Liver (tissue), 3 donors: ENCODE measurements around the gene RYR3.

Experiments used
- FOXA1 ChIP-seq: IDR thresholded peaks from 2 replicates; pipeline ENCODE4 v1.6.1; 2016; ENCODE audit warnings: antibody characterized with exemption
- GABPA ChIP-seq, 2 donors: IDR thresholded peaks in 1 of 2; conservative IDR thresholded peaks in 1 of 2; 2 replicates each; pipeline ENCODE4 v1.6.1; 2016; ENCODE audit warnings: antibody characterized with exemption in 2 of 2, mild to moderate bottlenecking in 1 of 2, moderate library complexity in 1 of 2
- SP1 ChIP-seq: IDR thresholded peaks from 2 replicates; pipeline ENCODE4 v1.6.1; 2018; ENCODE audit warnings: antibody characterized with exemption, mild to moderate bottlenecking
- TF ChIP-seq, protein P1 (sequence below): fragments of 150-350 bp; IDR thresholded peaks from 2 replicates; pipeline ENCODE4 v1.5.1; 2017; ENCODE audit warnings: improper control_type of control experiment, low read depth, low read length; ENCODE audit not compliant: missing input control
- TF ChIP-seq, protein P2 (sequence below): IDR thresholded peaks from 2 replicates; pipeline ENCODE4 v1.6.1; 2016; ENCODE audit warnings: antibody characterized with exemption, mild to moderate bottlenecking
- TF ChIP-seq, protein P3 (sequence below): IDR thresholded peaks from 2 replicates; pipeline ENCODE4 v1.6.1; 2016; ENCODE audit warnings: antibody characterized with exemption
- donor health status: healthy.
- donor health status: healthy.

DNA sequence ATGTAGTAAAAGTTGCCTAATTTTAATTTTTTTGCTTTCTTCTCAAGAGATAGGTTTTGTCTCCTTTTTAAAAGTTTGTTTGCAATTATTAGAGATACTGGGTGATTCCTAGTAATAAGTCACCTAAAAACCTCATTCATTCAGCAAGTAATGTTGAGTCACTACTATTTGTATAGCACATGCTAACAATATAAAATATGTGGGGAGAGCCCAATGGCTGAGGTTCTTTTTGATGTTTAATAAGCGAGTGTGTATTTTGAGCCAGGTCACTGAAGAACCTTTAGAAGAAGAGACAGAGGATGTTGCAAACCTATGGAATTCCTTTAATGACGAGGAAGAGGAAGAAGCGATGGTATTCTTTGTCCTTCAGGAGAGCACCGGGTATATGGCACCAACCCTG, 533.8 kb downstream of the RYR3 start:
- TF ChIP-seq, protein P1, sequence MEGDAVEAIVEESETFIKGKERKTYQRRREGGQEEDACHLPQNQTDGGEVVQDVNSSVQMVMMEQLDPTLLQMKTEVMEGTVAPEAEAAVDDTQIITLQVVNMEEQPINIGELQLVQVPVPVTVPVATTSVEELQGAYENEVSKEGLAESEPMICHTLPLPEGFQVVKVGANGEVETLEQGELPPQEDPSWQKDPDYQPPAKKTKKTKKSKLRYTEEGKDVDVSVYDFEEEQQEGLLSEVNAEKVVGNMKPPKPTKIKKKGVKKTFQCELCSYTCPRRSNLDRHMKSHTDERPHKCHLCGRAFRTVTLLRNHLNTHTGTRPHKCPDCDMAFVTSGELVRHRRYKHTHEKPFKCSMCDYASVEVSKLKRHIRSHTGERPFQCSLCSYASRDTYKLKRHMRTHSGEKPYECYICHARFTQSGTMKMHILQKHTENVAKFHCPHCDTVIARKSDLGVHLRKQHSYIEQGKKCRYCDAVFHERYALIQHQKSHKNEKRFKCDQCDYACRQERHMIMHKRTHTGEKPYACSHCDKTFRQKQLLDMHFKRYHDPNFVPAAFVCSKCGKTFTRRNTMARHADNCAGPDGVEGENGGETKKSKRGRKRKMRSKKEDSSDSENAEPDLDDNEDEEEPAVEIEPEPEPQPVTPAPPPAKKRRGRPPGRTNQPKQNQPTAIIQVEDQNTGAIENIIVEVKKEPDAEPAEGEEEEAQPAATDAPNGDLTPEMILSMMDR, result no peak
- TF ChIP-seq SP1 (no peak), GABPA (IDR thresholded peaks at IDR 0.05 in 1 of 2, conservative IDR thresholded peaks at IDR 0.05 in 1 of 2) (no peak), FOXA1 (no peak)
- TF ChIP-seq, protein P2, sequence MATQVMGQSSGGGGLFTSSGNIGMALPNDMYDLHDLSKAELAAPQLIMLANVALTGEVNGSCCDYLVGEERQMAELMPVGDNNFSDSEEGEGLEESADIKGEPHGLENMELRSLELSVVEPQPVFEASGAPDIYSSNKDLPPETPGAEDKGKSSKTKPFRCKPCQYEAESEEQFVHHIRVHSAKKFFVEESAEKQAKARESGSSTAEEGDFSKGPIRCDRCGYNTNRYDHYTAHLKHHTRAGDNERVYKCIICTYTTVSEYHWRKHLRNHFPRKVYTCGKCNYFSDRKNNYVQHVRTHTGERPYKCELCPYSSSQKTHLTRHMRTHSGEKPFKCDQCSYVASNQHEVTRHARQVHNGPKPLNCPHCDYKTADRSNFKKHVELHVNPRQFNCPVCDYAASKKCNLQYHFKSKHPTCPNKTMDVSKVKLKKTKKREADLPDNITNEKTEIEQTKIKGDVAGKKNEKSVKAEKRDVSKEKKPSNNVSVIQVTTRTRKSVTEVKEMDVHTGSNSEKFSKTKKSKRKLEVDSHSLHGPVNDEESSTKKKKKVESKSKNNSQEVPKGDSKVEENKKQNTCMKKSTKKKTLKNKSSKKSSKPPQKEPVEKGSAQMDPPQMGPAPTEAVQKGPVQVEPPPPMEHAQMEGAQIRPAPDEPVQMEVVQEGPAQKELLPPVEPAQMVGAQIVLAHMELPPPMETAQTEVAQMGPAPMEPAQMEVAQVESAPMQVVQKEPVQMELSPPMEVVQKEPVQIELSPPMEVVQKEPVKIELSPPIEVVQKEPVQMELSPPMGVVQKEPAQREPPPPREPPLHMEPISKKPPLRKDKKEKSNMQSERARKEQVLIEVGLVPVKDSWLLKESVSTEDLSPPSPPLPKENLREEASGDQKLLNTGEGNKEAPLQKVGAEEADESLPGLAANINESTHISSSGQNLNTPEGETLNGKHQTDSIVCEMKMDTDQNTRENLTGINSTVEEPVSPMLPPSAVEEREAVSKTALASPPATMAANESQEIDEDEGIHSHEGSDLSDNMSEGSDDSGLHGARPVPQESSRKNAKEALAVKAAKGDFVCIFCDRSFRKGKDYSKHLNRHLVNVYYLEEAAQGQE, result no peak
- TF ChIP-seq, protein P3, sequence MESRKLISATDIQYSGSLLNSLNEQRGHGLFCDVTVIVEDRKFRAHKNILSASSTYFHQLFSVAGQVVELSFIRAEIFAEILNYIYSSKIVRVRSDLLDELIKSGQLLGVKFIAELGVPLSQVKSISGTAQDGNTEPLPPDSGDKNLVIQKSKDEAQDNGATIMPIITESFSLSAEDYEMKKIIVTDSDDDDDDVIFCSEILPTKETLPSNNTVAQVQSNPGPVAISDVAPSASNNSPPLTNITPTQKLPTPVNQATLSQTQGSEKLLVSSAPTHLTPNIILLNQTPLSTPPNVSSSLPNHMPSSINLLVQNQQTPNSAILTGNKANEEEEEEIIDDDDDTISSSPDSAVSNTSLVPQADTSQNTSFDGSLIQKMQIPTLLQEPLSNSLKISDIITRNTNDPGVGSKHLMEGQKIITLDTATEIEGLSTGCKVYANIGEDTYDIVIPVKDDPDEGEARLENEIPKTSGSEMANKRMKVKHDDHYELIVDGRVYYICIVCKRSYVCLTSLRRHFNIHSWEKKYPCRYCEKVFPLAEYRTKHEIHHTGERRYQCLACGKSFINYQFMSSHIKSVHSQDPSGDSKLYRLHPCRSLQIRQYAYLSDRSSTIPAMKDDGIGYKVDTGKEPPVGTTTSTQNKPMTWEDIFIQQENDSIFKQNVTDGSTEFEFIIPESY, result no peak
